ENCODE data around the gene DPYD.

DPYD gene

DNA sequence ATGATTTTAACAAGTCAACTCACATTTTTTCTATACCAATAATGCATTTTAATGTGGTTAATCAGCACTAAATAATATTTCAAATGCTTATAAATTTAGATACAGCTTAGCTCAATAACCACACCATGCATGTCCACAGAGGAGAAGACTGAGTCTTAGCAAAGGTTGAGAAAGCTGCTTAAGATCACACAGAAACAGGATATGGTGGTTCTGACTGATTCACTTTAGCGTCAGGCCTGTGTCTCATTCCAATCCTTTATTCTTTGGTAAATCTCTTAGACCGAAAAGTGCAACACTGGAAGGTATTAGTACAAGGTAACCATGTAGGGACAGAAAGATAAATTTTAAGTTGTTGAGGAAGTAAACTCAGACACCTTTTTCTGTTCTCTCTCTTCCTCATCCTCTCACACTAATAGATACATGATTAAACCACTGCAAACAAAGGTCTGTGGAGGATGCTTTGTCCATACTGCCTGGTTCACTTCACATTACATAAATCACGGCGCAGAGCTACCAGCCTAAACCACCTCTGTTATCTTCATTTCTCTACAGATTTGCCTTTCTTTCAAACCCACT, 139.0 kb downstream of the DPYD start:
- DNase-seq = no peak

DNA sequence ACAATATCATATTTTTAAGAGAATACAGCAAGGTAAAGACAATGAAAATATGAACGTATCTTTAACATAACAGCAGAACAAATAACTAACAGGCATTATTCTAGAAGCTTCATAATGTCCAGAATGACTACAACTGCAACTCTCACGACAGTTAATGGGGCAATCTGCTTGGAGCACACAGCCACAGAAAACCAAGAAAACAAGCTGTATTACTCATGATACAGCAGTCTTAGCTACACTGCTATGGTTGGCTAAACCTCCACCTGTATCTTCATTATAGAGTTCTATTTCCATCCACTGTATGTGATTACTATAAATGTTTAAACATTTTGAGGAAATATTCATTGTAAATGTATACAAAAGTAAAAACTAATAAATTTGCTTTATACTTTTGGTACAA, 139.9 kb downstream of the DPYD start:
- DNase-seq = no peak

GRCh38 chr1:97778718-97779117, 142.1 kb downstream of the DPYD start:
- DNase-seq = no peak

DNA sequence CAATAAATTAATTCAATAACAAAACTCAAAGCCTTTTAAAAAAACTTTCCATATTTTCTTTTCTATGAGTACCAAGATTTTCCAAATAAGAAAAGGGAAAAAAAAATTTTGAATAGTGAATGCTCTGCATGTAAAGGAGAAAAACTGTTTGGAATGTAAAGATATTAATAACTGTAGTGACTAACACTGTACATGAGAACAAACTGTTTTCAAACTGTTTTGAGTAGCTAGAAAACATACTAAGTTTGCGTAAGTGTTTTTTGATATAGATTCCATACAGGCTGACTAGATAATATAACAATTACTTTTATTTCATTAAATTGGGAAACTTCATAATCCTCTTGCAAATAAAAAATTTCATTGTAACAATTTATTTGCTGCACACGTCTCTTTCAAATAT, 150.5 kb downstream of the DPYD start:
- no peak for DNase-seq

DNA sequence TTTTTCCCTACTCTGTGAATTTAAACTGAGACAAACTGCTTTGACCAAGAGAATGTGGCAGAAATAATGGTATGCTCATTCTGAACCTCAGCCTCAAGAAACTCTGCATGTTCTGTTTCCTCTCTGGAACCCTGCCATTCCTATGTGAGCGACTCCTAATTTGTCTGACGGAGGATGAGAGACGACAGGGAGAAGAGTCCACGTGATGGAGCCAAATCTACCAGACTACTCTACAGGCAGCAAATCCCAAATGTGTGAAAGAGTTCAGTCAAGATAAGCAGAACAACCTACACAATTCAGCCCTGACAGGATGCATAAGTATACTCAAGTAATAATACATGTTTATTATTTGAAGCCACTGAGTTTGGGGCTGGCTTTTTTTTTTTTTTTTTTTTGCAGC, 153.5 kb downstream of the DPYD start:
- DNase-seq = no peak

GRCh38 chr1:97764991-97765390, 155.8 kb downstream of the DPYD start:
- DNase-seq = no peak

GRCh38 chr1:97761637-97762036, 159.2 kb downstream of the DPYD start:
- DNase-seq = no peak

DNA sequence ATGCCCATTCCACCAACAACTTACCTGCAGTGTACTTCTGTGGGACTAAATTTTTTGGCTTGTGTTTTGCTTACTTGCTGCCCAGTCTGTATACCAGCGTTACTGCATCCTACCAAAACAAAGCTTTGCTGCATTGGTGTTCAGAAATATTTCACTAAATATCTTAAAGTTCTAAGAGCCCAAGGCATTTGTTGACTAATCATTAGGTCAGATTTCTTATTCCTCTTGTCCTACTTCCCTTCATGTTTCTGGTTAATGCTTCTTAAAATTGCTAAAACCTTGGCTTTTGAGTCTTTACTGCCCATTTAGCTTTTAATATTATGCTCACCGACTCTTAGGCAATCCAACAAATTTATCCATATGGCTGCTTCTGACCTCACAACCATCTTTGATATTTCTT, 161.8 kb downstream of the DPYD start:
- no peak for DNase-seq

- no peak for DNase-seq
Measured at GRCh38 chr1:97758541-97759057, 162.2 kb downstream of the DPYD start.

- DNase-seq = no peak
Measured at GRCh38 chr1:97745912-97746311, 174.9 kb downstream of the DPYD start.

GRCh38 chr1:97744977-97745376, 175.9 kb downstream of the DPYD start:
- no peak for DNase-seq

- DNase-seq = peak; percentile 78
Measured at GRCh38 chr1:97743129-97743528, 177.7 kb downstream of the DPYD start.

DNA sequence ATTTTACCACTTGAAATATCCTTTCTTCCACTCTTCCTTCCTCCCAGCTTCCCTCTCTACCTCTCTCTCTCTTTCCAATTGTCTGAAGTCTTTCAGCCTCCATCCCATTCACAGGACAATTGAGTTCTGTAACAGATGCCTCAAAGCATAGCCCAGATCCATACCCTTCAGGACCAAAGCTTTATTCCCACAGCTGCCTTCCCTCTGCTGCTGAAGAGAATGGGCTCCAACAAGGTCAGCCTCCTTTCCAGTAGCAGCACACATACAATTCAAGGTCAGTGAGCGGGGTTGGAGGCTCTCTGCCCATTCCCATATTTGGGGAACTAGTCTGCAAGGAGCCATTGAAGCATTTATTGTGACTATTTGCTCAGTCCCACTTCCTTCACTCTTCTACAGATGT, 179.9 kb downstream of the DPYD start:
- DNase-seq = no peak

DNA sequence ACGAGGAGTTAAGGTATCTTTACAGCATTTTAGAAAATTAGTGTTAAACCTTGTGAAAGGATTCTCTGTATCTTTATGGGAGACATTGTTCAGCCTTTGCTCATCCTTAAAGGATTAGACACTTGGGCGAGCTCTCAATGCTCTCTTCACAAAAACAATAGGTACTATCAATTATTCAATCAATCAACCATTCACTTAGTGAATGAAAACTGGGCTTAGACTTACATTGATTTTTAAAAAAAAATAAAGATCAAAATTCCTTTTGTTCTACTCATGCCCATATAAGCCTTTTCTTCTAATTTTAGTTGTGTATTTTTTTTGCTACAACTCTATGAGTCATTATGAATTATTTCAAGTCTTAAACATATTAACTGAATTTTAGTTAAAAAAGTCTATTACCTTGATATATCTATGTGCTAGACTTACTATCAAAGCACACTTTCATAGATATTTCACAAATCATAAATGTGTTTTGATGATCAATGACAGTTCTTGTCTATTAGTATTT, 181.2 kb downstream of the DPYD start:
- DNase-seq = no peak

DNA sequence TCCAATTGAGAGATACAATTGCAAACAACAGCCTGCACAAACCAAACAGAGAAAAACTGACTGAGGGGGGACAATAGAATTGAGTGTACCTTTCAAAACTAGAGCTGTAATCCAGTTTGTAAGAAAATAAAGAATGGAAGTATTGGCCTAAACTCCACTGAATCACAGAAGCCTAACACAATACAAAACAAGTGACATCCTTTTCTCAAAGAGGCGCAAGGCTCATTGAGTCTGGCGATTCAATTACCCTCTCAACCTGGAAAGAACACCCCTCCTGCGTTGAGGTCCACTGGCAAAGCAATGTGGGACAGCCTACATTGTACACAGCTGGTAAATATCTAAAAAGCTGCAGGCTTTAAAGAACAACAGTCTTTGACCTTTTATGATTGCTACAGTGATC, 182.6 kb downstream of the DPYD start:
- no peak for DNase-seq

GRCh38 chr1:97730271-97730670, 190.6 kb downstream of the DPYD start:
- DNase-seq = no peak

DNA sequence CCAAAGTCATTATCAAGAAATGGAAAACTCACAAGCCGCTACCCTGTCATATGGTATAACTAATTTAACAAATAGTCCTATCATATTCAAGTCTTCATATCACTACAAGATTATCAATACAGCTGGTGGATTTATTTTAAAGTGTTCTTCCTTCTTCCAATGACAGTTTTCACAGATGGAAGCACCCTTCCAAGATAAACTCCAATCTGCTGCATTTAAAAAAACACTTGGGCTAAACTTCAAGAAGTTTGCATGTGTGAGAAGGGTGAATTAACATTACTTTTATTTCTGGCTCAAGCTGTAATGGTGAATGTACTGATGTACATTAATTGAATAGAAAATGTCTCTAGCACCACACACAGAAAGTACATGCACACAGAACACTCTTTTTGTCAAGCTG, 192.4 kb downstream of the DPYD start:
- DNase-seq = no peak

DNA sequence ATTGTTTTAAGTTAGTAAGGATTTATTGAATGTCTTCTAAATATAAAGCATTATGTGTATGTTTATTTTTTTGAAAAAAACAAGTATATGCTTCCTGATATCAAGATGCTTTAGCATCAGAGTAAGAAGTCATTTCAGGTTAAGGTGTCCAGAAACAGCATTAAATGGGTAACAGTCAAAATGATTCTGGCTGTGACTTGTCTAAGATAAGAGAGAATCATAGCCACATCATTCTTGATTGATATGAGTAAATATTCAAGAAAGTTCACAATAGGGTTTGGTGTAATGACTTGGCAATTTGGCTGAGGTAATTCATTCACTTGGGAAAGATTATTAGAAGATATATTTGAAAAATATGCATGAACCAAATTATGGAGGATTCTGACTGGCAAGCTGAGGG, 193.8 kb downstream of the DPYD start:
- DNase-seq = no peak

- DNase-seq = peak; percentile 56
Measured at GRCh38 chr1:97726386-97726785, 194.4 kb downstream of the DPYD start.

DNA sequence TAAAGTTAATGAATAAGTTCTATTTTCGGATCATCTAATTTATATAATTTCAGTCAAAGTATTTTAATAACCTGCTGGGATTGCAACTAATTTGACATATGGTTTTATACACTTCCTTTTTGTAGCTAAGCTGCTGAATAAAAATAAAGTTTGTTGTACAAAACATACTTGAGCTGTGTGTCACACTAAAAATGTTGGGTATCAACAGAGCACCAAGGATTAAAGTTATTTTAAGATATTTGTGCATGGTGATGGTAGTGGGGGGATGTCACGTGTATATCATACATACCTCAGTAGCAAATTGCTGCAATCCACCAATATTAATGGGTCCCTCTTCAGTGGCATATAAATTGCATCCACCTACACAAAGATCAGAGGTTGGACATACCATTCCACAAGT, 199.6 kb downstream of the DPYD start:
- no peak for DNase-seq

- DNase-seq = no peak
Measured at GRCh38 chr1:97712980-97713379, 207.9 kb downstream of the DPYD start.

DNA sequence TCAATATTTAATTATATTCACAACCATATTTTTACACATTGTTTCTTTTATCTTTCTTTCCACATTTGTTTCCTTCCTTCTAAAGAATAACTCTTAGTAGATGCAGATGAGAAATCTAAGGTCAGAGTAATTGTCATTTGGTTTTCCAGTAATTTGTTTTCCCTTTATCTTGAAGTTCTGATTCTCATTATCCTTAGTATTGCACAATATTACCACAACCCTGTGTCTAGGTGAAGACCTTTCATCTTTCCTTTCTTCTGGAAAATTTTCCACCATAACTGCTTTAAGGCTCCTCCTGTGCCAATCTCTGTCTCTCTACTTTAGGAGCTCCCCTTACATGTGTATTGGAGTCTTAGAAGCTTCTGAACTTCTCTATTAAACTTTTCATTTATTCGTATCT, 209.0 kb downstream of the DPYD start:
- no peak for DNase-seq

- DNase-seq = no peak
Measured at GRCh38 chr1:97693601-97694000, 227.2 kb downstream of the DPYD start.

DNA sequence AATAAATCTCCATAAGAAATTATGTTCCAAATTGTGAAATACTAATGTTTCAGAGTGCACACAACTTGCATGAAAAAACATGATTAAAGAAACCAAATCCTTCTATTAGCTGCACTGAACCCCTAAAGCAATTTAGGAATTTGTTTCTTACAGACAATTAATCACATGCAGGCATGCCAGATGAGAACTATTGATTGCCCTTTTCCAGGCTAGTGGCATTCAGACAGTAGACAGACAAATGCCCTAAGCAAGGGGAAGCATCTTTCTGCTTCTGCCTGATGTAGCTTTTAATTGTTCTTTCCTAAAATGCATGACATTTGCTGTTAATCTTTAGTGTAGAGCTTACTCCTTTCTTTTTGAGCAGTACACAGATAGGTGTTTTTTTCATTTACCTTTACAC, 229.5 kb downstream of the DPYD start:
- peak; percentile 39 for DNase-seq

GRCh38 chr1:97685360-97685759, 235.5 kb downstream of the DPYD start:
- no peak for DNase-seq

All from NCI-H82 (cell line).